Thymus (tissue), 11 donors: ENCODE results near the gene CALR3. TPM values are rescaled to one million over a fixed set of nuclear protein-coding genes. Genes with fewer than 3 reads are reported as not detected.
"Not testable (repeated sequence)": the region's sequence is repeated elsewhere in the genome, so short reads cannot be mapped to it uniquely, and the experiment has no call there.

Experiments
- DNase-seq, 9 donors: peaks; one replicate each; pipeline ENCODE4 v3.0.0-alpha.2; 2013; ENCODE audit warnings: low spot score in 9 of 9, low read depth in 6 of 9, missing footprints in 1 of 9
- H3K27ac ChIP-seq, 2 donors: one replicate each; pipeline ENCODE4 v1.5.1; 2013; ENCODE audit warnings: control low read depth in 1 of 2, low read depth in 1 of 2, low read length in 1 of 2, mild to moderate bottlenecking in 1 of 2, moderate library complexity in 1 of 2
- H3K27me3 ChIP-seq, 2 donors: one replicate each; pipeline ENCODE4 v1.5.1; 2013; ENCODE audit warnings: low read length in 1 of 2; ENCODE audit not compliant: control insufficient read depth in 2 of 2, insufficient read depth in 1 of 2
- H3K36me3 ChIP-seq, 2 donors: one replicate each; pipeline ENCODE4 v1.5.1; 2013; ENCODE audit warnings: low read length in 1 of 2, mild to moderate bottlenecking in 1 of 2, moderate library complexity in 1 of 2; ENCODE audit not compliant: control insufficient read depth in 2 of 2, insufficient read depth in 2 of 2
- H3K4me1 ChIP-seq, 2 donors: one replicate each; pipeline ENCODE4 v1.5.1; 2013; ENCODE audit warnings: low read length in 2 of 2; ENCODE audit not compliant: control insufficient read depth in 2 of 2, insufficient read depth in 2 of 2
- H3K4me3 ChIP-seq, 2 donors: one replicate each; pipeline ENCODE4 v1.5.1; 2013; ENCODE audit warnings: low read length in 2 of 2, control low read depth in 1 of 2, mild to moderate bottlenecking in 1 of 2
- H3K9me3 ChIP-seq, 2 donors: one replicate each; pipeline ENCODE4 v1.5.1; 2013; ENCODE audit warnings: low read length in 1 of 2, mild to moderate bottlenecking in 1 of 2; ENCODE audit not compliant: control insufficient read depth in 2 of 2, insufficient read depth in 1 of 2
- WGBS: extraction: QIAGEN DNeasy Blood & Tissue Kit; methylation state at CpG from one replicate; pipeline ENCODE4 v1.1.7; 2013; 5-methylcytosine and 5-hydroxymethylcytosine counted together
- polyA plus RNA-seq: library from polyadenylated mRNA; stranded (reverse); fragments of 200-250 nt; gene quantifications from one replicate; pipeline ENCODE4 v1.2.3, GENCODE V29; 2013
- total RNA-seq: library from RNA; stranded (reverse); fragments of 120-200 nt; gene quantifications from one replicate; pipeline ENCODE4 v1.2.4, GENCODE V29; 2013
- donor health status: healthy.

Gene CALR3
- total and polyA plus RNA-seq, 2 donors, result 0.05 to 0.09 TPM

DNA sequence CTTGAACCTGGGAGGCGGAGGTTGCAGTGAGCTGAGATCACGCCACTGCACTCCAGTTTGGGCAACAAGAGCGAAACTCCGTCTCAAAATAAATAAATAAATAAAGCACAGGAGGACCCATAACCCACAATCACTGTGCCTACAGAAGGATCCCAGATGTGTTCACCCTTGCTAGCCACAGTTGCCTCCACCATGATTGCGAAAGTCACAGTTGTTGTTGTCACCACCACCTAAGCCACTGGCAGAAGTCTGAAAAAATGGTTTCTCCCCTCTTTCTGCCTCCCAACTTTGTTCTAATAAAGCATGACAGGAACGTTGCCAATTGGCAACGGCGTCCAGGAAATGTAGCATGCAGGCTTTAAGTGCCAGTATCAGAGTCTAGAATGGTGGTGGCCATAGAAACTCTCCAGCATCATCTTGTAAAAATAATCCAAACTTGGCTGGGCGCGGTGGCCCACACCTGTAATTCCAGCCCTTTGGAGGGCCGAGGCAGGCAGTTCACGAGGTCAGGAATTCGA is 22.0 kb downstream of the CALR3 start:
- WGBS, result 95% methylated on average over 13 of the region's 13 CpGs
- no peak for DNase-seq
- peaks cover 0 to 10% of the 10 kb centered on the region in 2 donors for H3K9me3 ChIP-seq
- H3K27ac ChIP-seq, result no peak overlapping the region
- no peaks in the 10 kb centered on the region for H3K27me3 ChIP-seq
- H3K4me1 ChIP-seq, result peaks cover 9 to 10% of the 10 kb centered on the region in 2 donors
- H3K36me3 ChIP-seq, result no peaks in the 10 kb centered on the region
- H3K4me3 ChIP-seq, result no peak overlapping the region

DNA sequence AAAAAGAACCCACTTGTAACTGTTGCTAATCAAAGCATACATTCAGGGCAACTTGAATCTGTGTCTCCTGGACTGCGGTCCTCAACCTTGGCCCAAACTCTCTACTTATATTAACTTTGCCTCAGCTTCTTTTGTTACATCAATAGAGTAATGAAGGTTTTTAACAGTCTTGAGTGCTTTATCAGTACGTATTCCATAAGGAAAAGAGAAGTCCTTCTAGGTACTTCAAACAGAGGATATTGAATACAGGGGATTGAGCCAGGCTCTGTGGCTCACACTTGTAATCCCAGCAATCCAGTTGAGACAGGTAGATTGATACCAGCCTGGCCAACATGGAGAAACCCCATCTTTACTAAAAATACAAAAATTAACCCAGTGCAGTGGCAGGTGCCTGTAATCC is 23.0 kb downstream of the CALR3 start:
- H3K4me3 ChIP-seq, result no peak overlapping the region
- H3K27me3 ChIP-seq, result no peaks in the 10 kb centered on the region
- peaks cover 0 to 10% of the 10 kb centered on the region in 2 donors for H3K9me3 ChIP-seq
- no peak overlapping the region for H3K27ac ChIP-seq
- no peaks in the 10 kb centered on the region for H3K36me3 ChIP-seq
- H3K4me1 ChIP-seq, result peaks cover 9 to 10% of the 10 kb centered on the region in 2 donors
- WGBS, result 70% methylated on average over 2 of the region's 2 CpGs
- DNase-seq, result no peak

DNA sequence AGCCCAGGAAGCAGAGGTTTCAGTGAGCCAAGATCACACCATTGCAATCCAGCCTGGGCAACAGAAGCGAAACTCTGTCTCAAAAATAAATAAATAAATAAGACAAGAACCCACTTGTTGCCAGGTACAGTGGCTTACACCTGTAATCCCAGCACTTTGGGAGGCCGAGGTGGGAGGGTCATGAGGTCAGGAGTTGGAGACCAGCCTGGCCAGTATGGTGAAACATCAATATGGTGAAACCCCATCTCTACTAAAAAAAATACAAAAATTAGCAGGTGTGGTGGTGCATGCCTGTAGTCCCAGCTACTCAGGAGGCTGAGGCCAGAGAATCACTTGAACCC is 23.4 kb downstream of the CALR3 start:
- not testable (repeated sequence) for DNase-seq, H3K36me3 ChIP-seq, H3K27ac ChIP-seq, H3K27me3 ChIP-seq, H3K9me3 ChIP-seq
- H3K4me1 ChIP-seq, result peaks cover 9 to 10% of the 10 kb centered on the region in 2 donors
- peak overlapping the region; percentile 69 to 91 for H3K4me3 ChIP-seq
- WGBS, result 64% methylated on average over 2 of the region's 2 CpGs

DNA sequence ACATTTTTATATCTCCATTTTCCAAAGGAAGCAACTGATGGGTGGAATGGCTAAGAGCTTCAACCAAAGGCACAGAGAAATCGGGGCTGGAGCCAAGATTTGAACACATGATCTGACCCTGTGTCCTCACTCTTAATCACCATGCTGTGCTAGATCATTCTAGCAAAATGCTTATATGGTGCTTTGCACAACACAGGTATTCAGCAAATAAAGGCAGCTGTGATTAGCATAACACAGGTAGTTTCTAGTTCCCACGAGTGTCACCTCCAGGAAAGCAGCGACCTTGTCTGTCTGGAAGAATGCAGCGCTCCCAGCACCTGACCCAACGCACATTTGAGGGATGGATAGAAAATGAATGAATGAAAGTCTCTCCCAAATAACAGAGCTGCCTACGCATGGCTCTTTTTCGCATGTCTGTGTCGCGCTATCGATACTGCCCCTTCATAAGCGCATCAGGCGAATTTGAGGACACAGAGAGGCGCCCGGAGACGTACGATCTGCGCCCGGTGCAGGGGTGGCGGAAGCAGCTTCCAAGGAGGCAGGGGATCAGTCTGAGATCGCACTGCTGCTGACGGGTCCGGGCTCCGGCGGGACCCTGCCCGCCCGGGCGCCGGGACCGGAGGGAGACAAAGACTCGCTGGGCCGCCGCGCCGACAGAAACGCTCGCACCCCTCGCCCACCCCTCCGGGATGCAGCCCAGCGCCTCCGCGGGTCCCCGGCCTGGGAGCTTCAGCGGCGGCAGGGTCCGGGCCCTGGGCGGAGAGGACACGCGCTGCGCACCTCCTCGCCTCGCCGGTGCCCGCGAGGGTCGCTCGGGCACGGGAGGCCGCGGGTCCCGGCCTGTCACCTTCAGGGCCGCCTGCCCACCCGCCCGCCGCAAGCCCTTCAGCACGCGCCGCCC is 24.8 kb downstream of the CALR3 start:
- WGBS, result 2% methylated on average over 67 of the region's 67 CpGs
- Histone ChIP-seq H3K4me1 (peaks cover 9 to 10% of the 10 kb centered on the region in 2 donors), H3K27me3 (no peaks in the 10 kb centered on the region), H3K36me3 (no peaks in the 10 kb centered on the region), H3K9me3 (peaks cover 0 to 10% of the 10 kb centered on the region in 2 donors), H3K4me3 (peak overlapping the region; percentile 61 to 91), H3K27ac (no peak overlapping the region)
- peak in 3 of 9 donors; percentile 15 to 35 (median 28) for DNase-seq

DNA sequence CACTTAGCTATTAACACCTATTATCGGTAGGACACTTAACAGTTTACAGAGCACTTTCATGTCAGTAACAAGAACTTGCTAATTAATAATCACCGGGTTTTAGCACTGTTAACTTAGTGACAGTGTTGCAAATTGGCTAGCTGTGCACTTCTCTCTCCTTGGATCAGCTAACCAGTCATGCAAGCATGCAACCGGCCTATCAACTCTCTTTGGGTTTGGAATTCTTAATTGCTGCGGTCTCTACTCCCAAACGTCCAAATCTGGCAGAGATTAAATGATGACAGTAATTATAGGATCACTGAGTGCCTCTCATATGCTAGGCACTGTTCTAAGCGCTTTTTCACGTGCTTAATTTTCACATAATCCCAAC is 25.4 kb downstream of the CALR3 start:
- Histone ChIP-seq H3K27me3 (no peaks in the 10 kb centered on the region), H3K4me3 (peak overlapping the region in 1 of 2 donors; percentile 61), H3K27ac (no peak overlapping the region), H3K4me1 (peaks cover 9 to 10% of the 10 kb centered on the region in 2 donors), H3K9me3 (peaks cover 0 to 10% of the 10 kb centered on the region in 2 donors), H3K36me3 (no peaks in the 10 kb centered on the region)
- WGBS, result 76% methylated on average over 7 of the region's 7 CpGs
- DNase-seq, result no peak

DNA sequence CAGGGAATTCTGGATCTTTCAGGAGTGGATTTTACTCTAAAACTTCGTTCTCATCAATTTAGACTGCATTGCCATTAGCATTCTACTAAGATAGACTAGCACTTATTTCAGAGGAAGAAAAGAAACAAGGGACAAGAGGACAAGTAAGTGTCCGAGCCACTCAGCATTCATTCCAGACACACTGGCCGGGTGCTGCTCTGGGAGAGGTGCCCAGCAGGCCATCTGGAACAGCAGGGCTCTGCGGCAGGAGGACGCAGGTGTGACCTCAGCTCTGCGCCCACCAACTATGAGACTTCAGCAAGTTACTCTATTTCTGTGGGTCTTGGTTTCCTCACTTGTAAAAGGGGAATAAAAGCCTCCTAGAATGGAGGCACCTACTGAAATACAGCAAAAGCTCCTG is 28.4 kb downstream of the CALR3 start:
- Histone ChIP-seq H3K4me3 (no peak overlapping the region), H3K9me3 (peaks cover 0 to 6% of the 10 kb centered on the region in 2 donors), H3K36me3 (peaks cover 0 to 4% of the 10 kb centered on the region in 2 donors), H3K27ac (no peak overlapping the region), H3K27me3 (no peaks in the 10 kb centered on the region), H3K4me1 (peaks cover 9 to 17% of the 10 kb centered on the region in 2 donors)
- no peak for DNase-seq
- WGBS, result 97% methylated on average over 6 of the region's 6 CpGs

DNA sequence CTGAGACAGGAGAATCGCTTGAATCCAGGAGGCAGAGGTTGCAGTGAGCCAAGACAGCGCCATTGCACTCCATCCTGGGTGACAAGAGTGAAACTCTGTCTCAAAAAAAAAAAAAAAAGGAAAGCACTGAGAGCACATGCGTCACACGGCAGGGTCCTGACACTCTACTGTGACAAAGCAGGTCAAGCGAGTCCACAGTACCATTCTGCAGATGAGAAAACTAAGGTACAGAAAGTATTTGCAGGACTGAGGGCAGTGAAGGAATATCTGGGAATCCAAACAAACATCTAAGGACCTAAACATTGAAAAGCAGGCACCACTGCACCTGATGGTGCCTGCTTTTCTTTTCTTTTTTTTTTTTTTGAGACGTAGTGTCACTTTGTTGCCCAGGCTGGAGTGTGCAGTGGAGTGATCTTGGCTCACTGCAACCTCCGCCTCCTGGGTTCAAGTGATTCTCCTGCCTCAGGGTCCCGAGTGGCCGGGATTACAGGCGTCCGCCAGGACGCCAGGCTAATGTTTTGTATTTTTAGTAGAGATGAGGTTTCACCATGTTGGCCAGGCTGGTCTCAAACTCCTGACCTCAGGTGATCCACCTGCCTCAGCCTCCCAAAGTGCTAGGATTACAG is 29.1 kb downstream of the CALR3 start:
- H3K27ac ChIP-seq, H3K36me3 ChIP-seq, H3K4me3 ChIP-seq, H3K9me3 ChIP-seq, DNase-seq, H3K27me3 ChIP-seq: not testable (repeated sequence)
- 94% methylated on average over 12 of the region's 12 CpGs for WGBS
- peaks cover 6 to 14% of the 10 kb centered on the region in 2 donors for H3K4me1 ChIP-seq

DNA sequence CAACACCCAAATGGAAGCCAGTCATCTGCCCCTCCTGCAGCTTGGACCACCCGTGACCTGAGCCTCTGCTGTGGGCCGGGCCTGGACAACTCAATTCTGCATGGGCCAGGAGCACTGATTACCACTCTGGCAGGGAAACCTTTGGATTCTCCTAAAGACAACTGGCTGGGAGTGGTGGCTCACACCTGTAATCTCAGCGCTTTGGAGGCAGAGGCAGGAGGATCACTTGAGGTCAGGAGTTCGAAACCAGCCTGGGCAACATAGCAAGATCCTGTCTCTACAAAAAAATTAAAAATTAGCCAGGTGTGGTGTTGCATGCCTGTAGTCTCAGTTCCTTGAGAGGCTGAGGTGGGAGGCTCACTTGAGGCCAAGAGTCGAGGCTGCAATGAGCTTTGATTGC is 30.7 kb downstream of the CALR3 start:
- Histone ChIP-seq H3K9me3 (no peaks in the 10 kb centered on the region), H3K27me3 (no peaks in the 10 kb centered on the region), H3K36me3 (peaks cover 0 to 4% of the 10 kb centered on the region in 2 donors), H3K4me3 (no peak overlapping the region), H3K27ac (no peak overlapping the region), H3K4me1 (peaks cover 0 to 7% of the 10 kb centered on the region in 2 donors)
- WGBS, result 90% methylated on average over 5 of the region's 5 CpGs
- DNase-seq, result no peak

DNA sequence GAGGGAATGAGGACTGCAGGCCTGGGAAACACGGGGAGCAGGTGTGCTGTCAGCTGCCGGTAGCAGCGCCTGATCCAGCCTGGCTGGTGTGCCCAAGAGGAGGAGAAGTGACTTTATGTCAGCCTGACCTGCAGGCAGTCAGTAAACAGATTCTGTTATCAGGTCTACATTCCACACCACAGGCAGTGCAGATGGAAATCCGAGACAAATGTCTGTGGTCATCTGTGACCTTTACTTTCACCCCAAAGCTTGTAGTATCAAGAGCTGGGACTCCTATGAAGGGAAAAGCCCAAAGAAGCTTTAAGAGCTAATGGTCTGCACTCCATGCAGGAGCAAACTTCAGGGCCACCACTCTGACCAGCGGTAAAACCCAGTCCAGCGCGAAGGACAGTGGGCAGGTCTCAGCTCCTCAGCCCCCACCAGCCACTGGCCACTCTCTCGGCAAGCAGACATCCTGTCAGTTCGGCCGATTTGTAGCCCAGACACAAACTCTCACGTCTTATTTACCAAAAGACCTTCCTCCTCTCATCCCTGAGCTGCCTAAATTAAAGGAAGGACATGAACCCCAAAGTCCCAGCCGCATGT is 31.9 kb downstream of the CALR3 start:
- Histone ChIP-seq H3K27ac (no peak overlapping the region), H3K4me1 (peaks cover 0 to 9% of the 10 kb centered on the region in 2 donors), H3K27me3 (no peaks in the 10 kb centered on the region), H3K9me3 (no peaks in the 10 kb centered on the region), H3K4me3 (no peak overlapping the region), H3K36me3 (peaks cover 0 to 4% of the 10 kb centered on the region in 2 donors)
- DNase-seq, result no peak
- WGBS, result 96% methylated on average over 12 of the region's 12 CpGs
